HepG2 (cell line): ENCODE measurements around the gene RAB36. TPM values are rescaled to one million over a fixed set of nuclear protein-coding genes. Genes with fewer than 3 reads are reported as not detected.

Experiments
- ATAC-seq: fragments of 200-7000 bp; cut with Tn5 transposase; 3 replicates; pipeline ENCODE4 v1.9.1; 2020; ENCODE audit warnings: mild to moderate bottlenecking, moderate library complexity
- BruUV-seq: library from RNA; stranded (reverse); fragments of 400-500 nt; replicated peaks from 2 replicates; lab custom pipeline; 2021; lab: Mats Ljungman, UMichigan
- CTCF ChIA-PET: fragments of 300-600 bp; formaldehyde crosslinking; extraction: SDS; loops from one replicate; lab custom pipeline; 2021; ENCODE audit warnings: low total read pairs, inconsistent platforms, low intra/inter-chr PET ratio; lab: Yijun Ruan, JAX
- POLR2A ChIA-PET: fragments of 350-600 bp; sonication (Branson Sonifier 250); formaldehyde crosslinking; loops from one replicate; lab custom pipeline; 2020; ENCODE audit warnings: antibody characterized with exemption, inconsistent platforms; lab: Yijun Ruan, JAX
- DNase-seq: peaks from one replicate; pipeline ENCODE4 v3.0.0-alpha.2; 2015; ENCODE audit warnings: low spot score
- FAIRE-seq: peaks from 3 replicates; lab custom pipeline; 2011; peaks lifted over from hg19 to GRCh38; lab: Jason Lieb, UNC
- H2AFZ ChIP-seq: one replicate; pipeline ENCODE4 v1.6.1; 2011; ENCODE audit warnings: low read length, inconsistent platforms
- H3K27ac ChIP-seq: fragments of 300-600 bp; 3 replicates; pipeline ENCODE4 v1.8.0; 2011; ENCODE audit warnings: mixed run types, mild to moderate bottlenecking, mixed read lengths, low read length, inconsistent platforms; ENCODE audit not compliant: insufficient read depth; ENCODE audit errors: extremely low read length
- H3K27me3 ChIP-seq, 2 experiments: fragments of 200-600 bp in 1 of 2; 2 replicates in 1 of 2; 3 replicates in 1 of 2; pipeline versions ENCODE4 v1.6.0 to v1.8.0; 2011; ENCODE audit warnings: low read length in 2 of 2, mild to moderate bottlenecking in 2 of 2, moderate library complexity in 2 of 2, inconsistent platforms in 1 of 2; ENCODE audit not compliant: insufficient read depth in 2 of 2, control insufficient read depth in 1 of 2
- H3K36me3 ChIP-seq, 2 experiments: fragments of 200-600 bp in 1 of 2; replicated peaks in 1 of 2; 2 replicates in 1 of 2; 3 replicates in 1 of 2; pipeline versions ENCODE4 v1.5.1 to v1.8.0; 2011; ENCODE audit warnings: low read length in 2 of 2, inconsistent platforms in 1 of 2; ENCODE audit not compliant: insufficient read depth in 2 of 2, control insufficient read depth in 1 of 2
- H3K4me1 ChIP-seq: 2 replicates; pipeline ENCODE4 v1.5.1; 2012; ENCODE audit warnings: low read length, inconsistent platforms; ENCODE audit not compliant: insufficient read depth
- H3K4me2 ChIP-seq: 2 replicates; pipeline ENCODE4 v1.6.0; 2011; ENCODE audit warnings: low read depth, low read length, inconsistent platforms
- H3K4me3 ChIP-seq, 3 experiments: fragments of 200-600 bp in 1 of 3; sonication (generic), shearing (Covaris generic) in 1 of 3; replicated peaks in 1 of 3; 2 replicates each; pipeline ENCODE4 v1.5.1; 2011 to 2016; ENCODE audit warnings: low read length in 3 of 3, inconsistent platforms in 2 of 3, low read depth in 2 of 3, mild to moderate bottlenecking in 2 of 3, control low read depth in 1 of 3, mixed read lengths in 1 of 3; ENCODE audit not compliant: insufficient read depth in 1 of 3
- H3K79me2 ChIP-seq: one replicate; pipeline ENCODE4 v1.6.1; 2011; ENCODE audit warnings: low read length, inconsistent platforms; ENCODE audit not compliant: insufficient read depth
- H3K9ac ChIP-seq: 2 replicates; pipeline ENCODE4 v1.6.0; 2011; ENCODE audit warnings: mild to moderate bottlenecking, low read depth, low read length, inconsistent platforms; ENCODE audit not compliant: insufficient read depth
- H3K9me3 ChIP-seq: 2 replicates; pipeline ENCODE4 v1.5.1; 2012; ENCODE audit warnings: mild to moderate bottlenecking, low read length
- H4K20me1 ChIP-seq: 2 replicates; pipeline ENCODE4 v1.6.0; 2011; ENCODE audit warnings: inconsistent platforms, mild to moderate bottlenecking, low read length, moderate library complexity; ENCODE audit not compliant: insufficient read depth
- ATF2 ChIP-seq: sonication (generic); formaldehyde crosslinking; IDR thresholded peaks from 2 replicates; pipeline ENCODE4 v1.4.0; 2020; ENCODE audit warnings: missing genetic modification reagents
- CERS6 ChIP-seq: sonication (generic); formaldehyde crosslinking; IDR thresholded peaks from 2 replicates; pipeline ENCODE4 v1.5.0; 2020; ENCODE audit warnings: missing genetic modification reagents
- HMGXB3 ChIP-seq: sonication (generic); formaldehyde crosslinking; IDR thresholded peaks from 2 replicates; pipeline ENCODE4 v1.4.0; 2020; ENCODE audit warnings: missing genetic modification reagents, borderline replicate concordance
- HNF4A ChIP-seq: sonication (generic); formaldehyde crosslinking; IDR thresholded peaks from 2 replicates; pipeline ENCODE4 v1.4.0; 2020; ENCODE audit warnings: missing genetic modification reagents
- HNF4G ChIP-seq, 2 experiments: sonication (generic) in 1 of 2; formaldehyde crosslinking in 1 of 2; IDR thresholded peaks; 2 replicates each; pipeline versions ENCODE4 v1.4.0 to v1.6.1; 2011 to 2020; ENCODE audit warnings: borderline replicate concordance in 2 of 2, low read depth in 2 of 2, mild to moderate bottlenecking in 2 of 2, low read length in 1 of 2, missing genetic modification reagents in 1 of 2, moderate library complexity in 1 of 2
- MAZ ChIP-seq, 2 experiments: sonication (generic) in 1 of 2; formaldehyde crosslinking in 1 of 2; IDR thresholded peaks; 2 replicates each; pipeline versions ENCODE4 v1.5.0 to v1.6.1; 2012 to 2020; ENCODE audit warnings: low read depth in 2 of 2, mild to moderate bottlenecking in 2 of 2, borderline replicate concordance in 1 of 2, improper control_type of control experiment in 1 of 2, low read length in 1 of 2, missing genetic modification reagents in 1 of 2, moderate library complexity in 1 of 2
- NFKBIZ ChIP-seq: IDR thresholded peaks from 2 replicates; pipeline ENCODE4 v1.6.1; 2018; ENCODE audit warnings: missing genetic modification reagents, missing compliant biosample characterization
- RBAK ChIP-seq: sonication (generic); formaldehyde crosslinking; IDR thresholded peaks from 2 replicates; pipeline ENCODE4 v1.5.1; 2020; ENCODE audit warnings: mild to moderate bottlenecking, missing genetic modification reagents
- ZBTB44 ChIP-seq: sonication (generic); formaldehyde crosslinking; IDR thresholded peaks from 2 replicates; pipeline ENCODE4 v1.4.0; 2020; ENCODE audit warnings: missing genetic modification reagents
- ZNF121 ChIP-seq: sonication (generic); formaldehyde crosslinking; IDR thresholded peaks from 2 replicates; pipeline ENCODE4 v1.5.0; 2020; ENCODE audit warnings: mild to moderate bottlenecking, missing genetic modification reagents
- ZNF562 ChIP-seq: sonication (generic); formaldehyde crosslinking; IDR thresholded peaks from 2 replicates; pipeline ENCODE4 v1.8.0; 2022; ENCODE audit warnings: missing genetic modification reagents, borderline replicate concordance
- WGBS: methylation state at CpG from one replicate; pipeline ENCODE4 v1.1.6; 2017; ENCODE audit warnings: low lambda C conversion rate; 5-methylcytosine and 5-hydroxymethylcytosine counted together
- in situ Hi-C: cut with HindIII; loops from 2 replicates; pipeline ENCODE4 v1.10.0; 2017; ENCODE audit warnings: low pct_unique_long_range_greater_than_20kb; ENCODE audit not compliant: extremely low pct_ligation_motif_present
- intact Hi-C: fragments of 100-400 bp; cut with micrococcal nuclease; formaldehyde crosslinking; loops from one replicate; pipeline ENCODE4 v1.10.0; 2022; ENCODE audit not compliant: unreplicated experiment
- polyA plus RNA-seq, 8 experiments: library from polyadenylated mRNA; depleted of rRNA in 3 of 8; stranded (reverse) in 7 of 8; unstranded in 1 of 8; fragments of >200 nt; fragmentation: Illumina TruSeq in 4 of 8; extraction: Trizol in 4 of 8; gene quantifications; 2 replicates each; pipeline versions ENCODE4 v1.2.1 to v1.2.3, GENCODE V29; 2011 to 2016; ENCODE audit warnings: low read depth in 4 of 8, missing spikeins in 1 of 8, mixed read lengths in 1 of 8; ENCODE audit not compliant: insufficient read depth in 1 of 8
- total RNA-seq, 5 experiments: library from RNA; depleted of rRNA; stranded (reverse); fragments of >200 nt; fragmentation: Illumina TruSeq; extraction: Trizol; gene quantifications; 2 replicates each; pipeline ENCODE4 v1.2.3, GENCODE V29; 2016; ENCODE audit warnings: low read depth in 1 of 5

RAB36 gene
- total and polyA plus RNA-seq, 2 of the 13 experiments (the other 11 are each of a cell fraction or from before 2014, with no cell fraction given): 0.24 to 0.86 TPM

GRCh38 chr22:23184100-23184763 is 39.0 kb downstream of the RAB36 start:
- Histone ChIP-seq H3K9ac (peak overlapping the region; percentile 83; the same call in 1 of the 2 replicates), H3K4me1 (peaks cover 59% of the 10 kb centered on the region)
- POLR2A ChIA-PET: no interaction called here

More at GRCh38 chr22:23184100-23184763, 39.0 kb downstream of the RAB36 start:
- H2AFZ ChIP-seq: no peak overlapping the region
- no peaks in the 10 kb centered on the region; a peak in 1 of 5 replicates for H3K27me3 ChIP-seq
- in situ Hi-C loops: loop anchor here (5.0 kb wide), 1 partner anchor 33 kb away; no protein-coding TSS in a partner anchor
- H3K79me2 ChIP-seq: peaks cover 75% of the 10 kb centered on the region
- H4K20me1 ChIP-seq: peaks cover 47% of the 10 kb centered on the region
- TF ChIP-seq ZNF121 (0 out of 2 replicates have a peak, but pooled peaks have one; percentile 53), HNF4A (peak; percentile 58), ZBTB44 (CRISPR knock-in tag) (no peak), NFKBIZ (CRISPR knock-in tag) (no peak), ATF2 (CRISPR knock-in tag) (no peak), ZNF562 (no peak), RBAK (CRISPR knock-in tag) (peak; percentile 99), HNF4G (IDR thresholded peaks at IDR 0.05; ENCODE audit: borderline replicate concordance, low read depth, low read length) (peak; percentile 58), HNF4G (CRISPR knock-in tag; IDR thresholded peaks at IDR 0.05; ENCODE audit: borderline replicate concordance, low read depth) (no peak), MAZ (IDR thresholded peaks at IDR 0.05; ENCODE audit: borderline replicate concordance, low read depth, low read length) (no peak), MAZ (CRISPR knock-in tag; IDR thresholded peaks at IDR 0.05; ENCODE audit: low read depth) (no peak), HMGXB3 (CRISPR knock-in tag) (no peak), CERS6 (CRISPR knock-in tag) (no peak)
- peaks cover 6 to 14% of the 10 kb centered on the region in 2 experiments; a peak in 4 of 5 replicates for H3K36me3 ChIP-seq
- 41% methylated on average over 3 of the region's 3 CpGs for WGBS
- FAIRE-seq (no peak), ATAC-seq (no peak), DNase-seq (no peak)
- CTCF ChIA-PET: no interaction called here
- intact Hi-C loops: no loop called here
- no peaks in the 10 kb centered on the region for H3K9me3 ChIP-seq
- peak overlapping the region; percentile 95 for H3K4me2 ChIP-seq
- peak overlapping the region; percentile 52 to 88 (median 83); a peak in 3 of 6 replicates for H3K4me3 ChIP-seq
- H3K27ac ChIP-seq: no peak overlapping the region
- no TSS peak for BruUV-seq
